ENCODE data around the gene TUBB2B. TPM values are rescaled to one million over a fixed set of nuclear protein-coding genes. Genes with fewer than 3 reads are reported as not detected.
"Not testable (repeated sequence)": the region's sequence is repeated elsewhere in the genome, so short reads cannot be mapped to it uniquely, and the experiment has no call there.

The TUBB2B gene
- polyA plus RNA-seq, 1 experiment, result 13.3 TPM

DNA sequence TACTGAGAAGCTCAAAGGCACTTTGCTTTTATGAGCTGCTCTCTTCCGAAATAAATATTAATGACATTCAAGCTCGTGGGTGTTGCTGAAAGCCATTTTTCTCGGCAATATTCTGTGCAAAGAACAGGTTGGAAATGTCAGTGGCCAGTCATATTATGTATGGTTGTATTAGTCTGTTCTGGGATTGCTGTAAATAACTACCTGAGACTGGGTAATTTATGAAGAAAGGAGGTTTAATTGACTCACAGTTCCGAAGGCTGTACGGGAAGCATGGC, 32.1 kb downstream of the TUBB2B start:
- Histone ChIP-seq H3K27me3 (ENCODE audit: control insufficient read depth, insufficient read depth, low read length) (no peaks in the 10 kb centered on the region), H3K36me3 (ENCODE audit: control insufficient read depth, insufficient read depth, low read length) (no peaks in the 10 kb centered on the region), H3K4me3 (ENCODE audit: low read depth, low read length) (no peak overlapping the region)
- TF ChIP-seq, protein P1, sequence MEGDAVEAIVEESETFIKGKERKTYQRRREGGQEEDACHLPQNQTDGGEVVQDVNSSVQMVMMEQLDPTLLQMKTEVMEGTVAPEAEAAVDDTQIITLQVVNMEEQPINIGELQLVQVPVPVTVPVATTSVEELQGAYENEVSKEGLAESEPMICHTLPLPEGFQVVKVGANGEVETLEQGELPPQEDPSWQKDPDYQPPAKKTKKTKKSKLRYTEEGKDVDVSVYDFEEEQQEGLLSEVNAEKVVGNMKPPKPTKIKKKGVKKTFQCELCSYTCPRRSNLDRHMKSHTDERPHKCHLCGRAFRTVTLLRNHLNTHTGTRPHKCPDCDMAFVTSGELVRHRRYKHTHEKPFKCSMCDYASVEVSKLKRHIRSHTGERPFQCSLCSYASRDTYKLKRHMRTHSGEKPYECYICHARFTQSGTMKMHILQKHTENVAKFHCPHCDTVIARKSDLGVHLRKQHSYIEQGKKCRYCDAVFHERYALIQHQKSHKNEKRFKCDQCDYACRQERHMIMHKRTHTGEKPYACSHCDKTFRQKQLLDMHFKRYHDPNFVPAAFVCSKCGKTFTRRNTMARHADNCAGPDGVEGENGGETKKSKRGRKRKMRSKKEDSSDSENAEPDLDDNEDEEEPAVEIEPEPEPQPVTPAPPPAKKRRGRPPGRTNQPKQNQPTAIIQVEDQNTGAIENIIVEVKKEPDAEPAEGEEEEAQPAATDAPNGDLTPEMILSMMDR (IDR thresholded peaks at IDR 0.05; ENCODE audit: insufficient read depth, low read depth, low read length), result no peak
- POLR2A ChIA-PET, result no interaction called here
- DNase-seq (ENCODE audit: low read depth), result no peak
- CTCF ChIA-PET, result interaction anchor here (0.8 kb wide), 1 partner anchor 30 kb away, joined by 3 read pairs; no protein-coding TSS in a partner anchor

- no peaks in the 10 kb centered on the region for H3K36me3 ChIP-seq (ENCODE audit: control insufficient read depth, insufficient read depth, low read length)
- CTCF ChIA-PET, result no interaction called here
- H3K4me3 ChIP-seq (ENCODE audit: low read depth, low read length), result no peak overlapping the region
- no peak for DNase-seq (ENCODE audit: low read depth)
- POLR2A ChIA-PET, result no interaction called here
- TF ChIP-seq, protein P1 (IDR thresholded peaks at IDR 0.05; ENCODE audit: insufficient read depth, low read depth, low read length), result no peak
- H3K27me3 ChIP-seq (ENCODE audit: control insufficient read depth, insufficient read depth, low read length), result no peaks in the 10 kb centered on the region
Observed at GRCh38 chr6:3194535-3195419, 32.7 kb downstream of the TUBB2B start.

- TF ChIP-seq, protein P1 (IDR thresholded peaks at IDR 0.05; ENCODE audit: insufficient read depth, low read depth, low read length), result no peak
- ChIA-PET CTCF (no interaction called here), POLR2A (no interaction called here)
- no peak for DNase-seq (ENCODE audit: low read depth)
- H3K4me3 ChIP-seq (ENCODE audit: low read depth, low read length), result no peak overlapping the region
- no peaks in the 10 kb centered on the region for H3K27me3 ChIP-seq (ENCODE audit: control insufficient read depth, insufficient read depth, low read length)
- H3K36me3 ChIP-seq (ENCODE audit: control insufficient read depth, insufficient read depth, low read length), result no peaks in the 10 kb centered on the region
Observed at GRCh38 chr6:3193102-3193849, 34.2 kb downstream of the TUBB2B start.

DNA sequence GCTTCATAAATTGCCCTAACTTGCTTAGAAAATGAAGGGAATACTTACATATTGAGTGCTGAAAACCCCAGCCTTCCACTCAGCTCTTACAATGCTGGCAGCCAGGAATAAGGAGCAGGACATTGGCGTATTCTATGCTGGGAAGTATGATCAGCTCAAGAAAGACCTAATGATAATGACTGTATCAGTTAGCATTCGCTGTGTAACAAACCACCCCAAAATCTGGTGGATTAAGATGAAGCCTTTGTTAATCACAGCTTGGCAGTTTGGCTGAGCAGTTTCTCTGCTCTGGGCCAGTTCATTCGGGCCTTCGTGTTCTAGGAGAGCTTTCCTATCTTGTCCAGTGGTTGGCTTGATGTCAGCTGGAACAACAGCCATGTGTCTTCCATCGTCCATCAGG, 36.7 kb downstream of the TUBB2B start:
- H3K27me3 ChIP-seq (ENCODE audit: control insufficient read depth, insufficient read depth, low read length), result peaks cover 3% of the 10 kb centered on the region; the same call in 1 of the 2 replicates
- POLR2A ChIA-PET, result no interaction called here
- H3K36me3 ChIP-seq (ENCODE audit: control insufficient read depth, insufficient read depth, low read length), result no peaks in the 10 kb centered on the region
- CTCF ChIA-PET, result no interaction called here
- TF ChIP-seq, protein P1 (IDR thresholded peaks at IDR 0.05; ENCODE audit: insufficient read depth, low read depth, low read length), result no peak
- no peak overlapping the region for H3K4me3 ChIP-seq (ENCODE audit: low read depth, low read length)
- no peak for DNase-seq (ENCODE audit: low read depth)

DNA sequence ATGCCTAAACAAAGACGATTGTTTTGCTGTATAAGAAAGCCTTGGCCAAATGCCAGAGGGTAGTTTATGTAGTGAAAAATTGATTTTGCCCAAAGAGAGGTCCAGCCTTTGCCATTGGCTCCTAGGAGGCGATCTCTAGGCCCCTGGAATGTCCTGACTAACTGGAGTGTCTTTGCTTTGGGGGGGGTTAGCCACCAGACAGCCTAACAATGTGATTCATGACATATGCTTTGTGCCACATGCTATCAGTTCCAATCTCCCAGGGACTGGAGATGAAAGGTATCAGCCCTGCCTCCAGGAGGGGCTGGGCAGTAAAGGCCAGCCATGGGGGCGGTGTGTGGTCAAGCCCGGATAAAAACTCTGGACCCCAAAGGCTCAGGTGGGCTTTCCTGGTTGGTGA, 37.4 kb downstream of the TUBB2B start:
- no peak for DNase-seq (ENCODE audit: low read depth)
- TF ChIP-seq, protein P1 (IDR thresholded peaks at IDR 0.05; ENCODE audit: insufficient read depth, low read depth, low read length), result no peak
- CTCF ChIA-PET, result interaction anchor here (1.0 kb wide), 1 partner anchor 61 kb away, joined by 5 read pairs; no protein-coding TSS in a partner anchor
- H3K36me3 ChIP-seq (ENCODE audit: control insufficient read depth, insufficient read depth, low read length), result no peaks in the 10 kb centered on the region
- POLR2A ChIA-PET, result no interaction called here
- no peak overlapping the region for H3K4me3 ChIP-seq (ENCODE audit: low read depth, low read length)
- H3K27me3 ChIP-seq (ENCODE audit: control insufficient read depth, insufficient read depth, low read length), result peaks cover 3% of the 10 kb centered on the region; the same call in 1 of the 2 replicates

GRCh38 chr6:3189192-3189591, 38.3 kb downstream of the TUBB2B start:
- DNase-seq (ENCODE audit: low read depth); H3K4me3 ChIP-seq (ENCODE audit: low read depth, low read length); POLR2A ChIA-PET; H3K27me3 ChIP-seq (ENCODE audit: control insufficient read depth, insufficient read depth, low read length); H3K36me3 ChIP-seq (ENCODE audit: control insufficient read depth, insufficient read depth, low read length): not testable (repeated sequence)
- CTCF ChIA-PET, result interaction anchor here (1.0 kb wide), 1 partner anchor 62 kb away, joined by 5 read pairs; no protein-coding TSS in a partner anchor

Data from BJ (cell line).